PC-9 (cell line): ENCODE measurements around the gene LSM12.

Source experiments
- CTCF ChIP-seq: fragments of 200-600 bp; sonication (generic); conservative IDR thresholded peaks from 2 replicates; pipeline ENCODE4 v1.6.1; 2017; ENCODE audit warnings: mixed run types, antibody characterized with exemption, mild to moderate bottlenecking, moderate library complexity
- EZH2 ChIP-seq: fragments of 200-600 bp; sonication (generic); IDR thresholded peaks from 2 replicates; pipeline ENCODE4 v1.8.0; 2017; ENCODE audit warnings: antibody characterized with exemption, low read depth

DNA sequence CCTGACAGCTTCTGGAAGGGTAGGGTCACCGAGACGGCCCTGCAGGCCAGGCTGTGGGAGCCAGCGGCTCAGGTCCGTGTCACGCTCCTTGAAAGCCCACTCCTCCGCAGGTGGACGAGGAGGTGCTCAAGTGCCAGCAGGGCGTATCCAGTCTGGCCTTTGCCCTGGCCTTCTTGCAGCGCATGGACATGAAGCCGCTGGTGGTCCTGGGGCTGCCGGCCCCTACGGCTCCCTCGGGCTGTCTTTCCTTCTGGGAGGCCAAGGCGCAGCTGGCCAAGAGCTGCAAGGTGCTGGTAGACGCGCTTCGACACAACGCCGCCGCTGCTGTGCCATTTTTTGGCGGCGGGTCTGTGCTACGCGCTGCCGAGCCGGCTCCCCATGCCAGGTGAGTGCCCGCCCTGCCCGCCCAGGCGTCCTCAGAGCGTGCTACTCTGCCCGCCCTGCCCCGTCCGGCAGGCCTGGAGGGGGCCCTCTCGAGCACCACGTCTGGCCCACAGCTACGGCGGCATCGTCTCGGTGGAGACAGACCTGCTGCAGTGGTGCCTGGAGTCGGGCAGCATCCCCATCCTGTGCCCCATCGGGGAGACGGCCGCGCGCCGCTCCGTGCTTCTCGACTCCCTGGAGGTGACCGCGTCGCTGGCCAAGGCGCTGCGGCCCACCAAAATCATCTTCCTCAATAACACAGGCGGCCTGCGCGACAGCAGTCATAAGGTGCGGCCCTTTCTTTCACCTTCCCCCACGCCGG is 60.8 kb downstream of the LSM12 start:
- TF ChIP-seq CTCF (no peak), EZH2 (no peak)
